ENCODE data around the gene TUBA1C.
"Not testable (repeated sequence)": the region's sequence is repeated elsewhere in the genome, so short reads cannot be mapped to it uniquely, and the experiment has no call there.

TUBA1C gene

DNA sequence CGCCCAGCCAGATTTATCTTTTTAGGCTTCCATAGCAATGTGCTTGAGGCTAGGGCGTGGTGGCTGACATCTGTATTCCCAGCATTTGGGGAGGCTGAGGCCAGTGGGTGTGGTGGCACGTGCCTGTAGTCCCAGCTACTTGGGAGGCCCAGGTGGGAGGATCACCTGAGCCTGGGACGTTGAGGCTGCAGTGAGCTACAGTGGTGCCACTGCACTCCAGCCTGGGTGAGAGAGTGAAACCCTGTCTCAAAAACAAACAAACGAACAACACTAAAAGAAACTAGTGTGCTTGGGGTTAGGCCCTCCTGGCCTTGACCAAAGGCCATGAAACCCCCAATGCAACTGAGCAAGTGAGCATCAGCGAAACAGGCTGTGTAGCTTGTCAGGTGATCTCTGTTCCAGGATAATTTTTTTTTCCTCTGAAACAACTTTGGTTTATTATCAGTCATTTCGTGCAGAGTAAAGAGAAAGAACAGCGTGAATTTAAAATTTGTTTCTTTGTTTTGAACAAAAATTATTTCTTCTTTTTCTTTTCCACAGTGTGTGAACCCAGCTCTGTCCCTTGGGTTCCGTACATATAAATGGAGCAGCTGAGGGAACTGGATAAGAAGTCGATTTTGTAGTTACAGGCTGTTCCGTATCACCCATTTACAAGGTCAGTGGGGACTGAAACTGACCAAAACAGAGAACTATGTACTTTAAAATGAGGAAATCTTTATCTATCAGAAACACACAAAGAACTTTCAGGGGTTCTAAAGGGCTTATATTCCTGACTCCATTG lies 8.8 kb upstream of the TUBA1C start:
- no peak for DNase-seq

DNA sequence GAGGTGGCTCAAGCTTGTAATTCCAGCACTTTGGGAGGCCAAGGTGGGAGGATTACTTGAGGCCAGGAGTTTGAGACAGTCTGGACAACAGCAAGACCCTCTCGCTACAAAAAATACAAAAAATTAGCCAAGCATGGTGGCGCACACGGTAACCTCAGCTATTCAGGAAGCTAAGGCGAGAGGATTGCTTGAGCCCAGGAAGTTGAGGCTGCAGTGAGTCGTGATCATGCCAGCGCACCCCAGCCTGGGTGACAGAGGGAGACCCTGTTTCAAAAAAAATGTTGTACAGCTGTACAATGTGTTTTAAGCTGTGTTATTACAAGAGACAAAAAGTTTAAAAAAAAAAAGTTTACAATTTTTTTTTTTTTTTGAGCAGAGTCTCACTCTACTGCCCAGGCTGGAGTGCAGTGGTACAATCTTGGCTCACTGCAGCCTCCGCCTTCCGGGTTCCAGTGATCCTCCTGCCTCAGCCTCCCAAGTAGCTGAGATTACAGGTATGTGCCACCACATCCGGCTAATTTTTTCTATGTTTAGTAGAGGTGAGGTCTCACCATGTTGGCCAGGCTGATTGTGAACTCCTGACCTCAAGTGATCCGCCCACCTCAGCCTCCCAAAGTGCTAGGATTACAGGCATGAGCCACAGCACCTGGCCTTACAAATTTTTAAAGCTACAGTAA lies 7.2 kb upstream of the TUBA1C start:
- not testable (repeated sequence) for DNase-seq

DNA sequence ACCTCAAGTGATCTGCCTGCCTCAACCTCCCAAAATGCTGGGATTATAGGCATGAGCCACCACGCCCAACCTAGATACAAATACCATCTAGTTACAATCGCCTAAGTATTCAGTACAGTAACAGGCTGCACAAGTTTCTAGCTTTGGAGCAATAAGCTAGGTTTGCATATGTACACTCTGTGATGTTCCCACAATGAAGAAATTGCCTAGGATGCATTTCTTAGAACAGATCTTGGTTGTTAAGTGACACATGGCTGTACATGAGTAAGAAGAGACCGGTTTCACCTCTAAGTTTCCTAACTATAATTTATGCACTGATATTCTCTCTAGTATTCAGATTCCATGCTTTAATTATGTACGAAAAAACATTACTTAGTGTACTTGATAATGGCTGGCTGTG lies 5.4 kb upstream of the TUBA1C start:
- DNase-seq: no peak

DNA sequence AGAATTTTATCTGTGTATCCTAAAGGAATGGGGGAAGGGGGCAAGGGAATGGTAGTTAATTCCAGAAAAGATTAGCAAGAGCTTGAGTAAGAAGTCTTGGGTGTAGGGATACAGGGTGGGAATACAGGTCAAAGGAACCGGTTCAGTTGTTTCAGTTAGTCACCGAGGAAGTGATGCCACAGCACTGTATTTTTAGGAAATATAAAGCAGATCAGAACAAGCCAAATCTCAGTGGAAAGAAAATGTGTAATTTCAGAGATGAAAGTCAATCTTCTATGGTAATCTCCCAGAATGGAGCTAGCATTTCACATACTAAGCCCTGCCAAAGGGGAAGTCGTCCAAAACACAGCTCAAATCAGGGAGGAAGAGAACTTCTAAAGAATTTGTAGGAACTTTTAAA lies 4.7 kb upstream of the TUBA1C start:
- no peak for DNase-seq

DNA sequence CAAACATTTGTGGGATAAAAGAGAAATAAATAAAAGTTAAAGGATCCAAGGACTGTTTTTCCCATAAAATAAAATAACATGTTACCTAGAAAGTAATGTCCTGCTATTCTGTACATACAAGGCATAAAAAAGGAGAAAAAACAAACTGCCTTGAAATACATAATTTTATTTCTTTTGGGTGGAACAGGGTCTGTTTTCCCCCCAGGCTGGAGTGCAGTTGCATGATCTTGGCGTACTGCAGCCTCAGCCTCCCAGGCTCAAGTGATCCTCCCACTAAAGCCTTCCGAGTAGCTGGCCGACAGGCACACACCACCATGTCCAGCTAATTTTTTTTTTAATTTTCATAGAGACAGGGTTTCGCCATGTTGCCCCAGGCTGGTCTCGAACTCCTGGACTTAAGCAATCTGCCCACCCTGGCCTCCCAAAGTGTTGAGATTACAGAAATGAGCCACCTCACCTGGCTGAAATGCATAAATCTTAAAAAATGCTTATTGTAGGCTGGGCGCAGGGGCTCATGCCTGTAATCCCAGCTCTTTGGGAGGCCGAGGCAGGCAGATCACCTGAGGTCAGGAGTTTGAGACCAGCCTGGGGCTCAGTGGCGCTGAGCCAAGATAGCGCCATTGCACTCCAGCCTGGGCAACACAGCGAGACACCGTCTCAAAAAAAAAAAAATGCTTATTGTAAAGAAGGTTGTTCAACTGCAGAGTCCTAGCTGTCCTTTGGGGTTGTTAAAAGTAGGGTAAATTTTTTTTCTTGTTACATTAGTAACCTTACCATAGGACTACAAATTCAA lies 4.1 kb upstream of the TUBA1C start:
- DNase-seq: no peak

DNA sequence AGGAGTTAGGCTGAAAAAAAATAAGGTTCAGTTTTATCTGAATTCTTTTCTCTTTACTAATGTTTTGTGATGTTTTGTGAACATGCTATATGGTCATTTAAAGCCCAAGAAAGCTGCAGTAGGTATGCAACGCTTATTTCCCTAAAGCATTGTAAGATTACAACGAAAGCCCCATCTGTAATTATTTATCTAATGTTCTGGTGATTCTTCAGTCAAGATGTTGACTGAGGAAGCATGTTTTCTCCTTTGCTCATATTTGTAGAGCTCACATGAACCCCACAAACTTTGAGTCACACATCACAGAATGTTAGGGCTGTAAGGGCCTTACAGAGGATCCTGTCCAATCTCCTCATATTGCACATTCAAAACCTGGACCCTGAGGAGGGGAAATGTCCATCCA lies 3.2 kb upstream of the TUBA1C start:
- no peak for DNase-seq

DNA sequence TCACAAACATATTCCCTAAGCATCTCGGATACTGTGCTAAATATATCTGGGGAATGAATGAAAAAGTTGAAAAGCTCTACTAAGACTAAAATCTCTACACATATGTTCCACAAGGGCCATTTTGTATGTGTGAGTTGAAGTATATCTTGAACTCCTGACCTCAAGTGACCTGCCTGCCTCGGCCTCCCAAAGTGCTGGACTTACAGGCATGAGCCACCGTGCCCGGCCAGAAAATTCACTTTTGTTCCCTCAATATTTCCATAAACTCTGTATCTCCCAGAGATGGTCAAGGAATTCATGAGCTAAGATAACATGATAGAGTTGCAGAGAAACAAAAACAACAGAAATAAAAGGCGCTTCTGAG lies 1.5 kb upstream of the TUBA1C start:
- no peak for DNase-seq

DNA sequence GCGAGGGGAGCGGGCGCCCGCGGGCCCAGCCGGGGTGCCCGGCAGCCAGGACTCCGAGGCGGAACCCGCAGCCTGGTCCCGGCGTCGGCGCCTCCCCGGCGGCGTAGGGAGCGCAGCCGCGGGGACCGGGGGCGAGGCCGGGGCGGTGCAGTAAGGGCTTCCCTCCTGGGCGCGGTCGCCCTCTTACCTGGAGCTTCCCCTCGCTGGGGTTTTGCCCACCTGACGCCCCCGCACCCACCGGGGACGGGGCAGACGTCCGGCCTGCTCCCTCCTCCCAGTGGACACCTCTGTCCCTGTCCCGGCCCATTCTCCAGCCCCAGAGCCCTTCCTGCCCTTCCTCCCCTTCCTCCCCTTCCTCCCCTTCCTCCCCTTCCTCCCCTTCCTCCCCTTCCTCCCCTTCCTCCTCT lies 413 bp upstream of the TUBA1C start:
- DNase-seq: peak; percentile 27 to 32

DNA sequence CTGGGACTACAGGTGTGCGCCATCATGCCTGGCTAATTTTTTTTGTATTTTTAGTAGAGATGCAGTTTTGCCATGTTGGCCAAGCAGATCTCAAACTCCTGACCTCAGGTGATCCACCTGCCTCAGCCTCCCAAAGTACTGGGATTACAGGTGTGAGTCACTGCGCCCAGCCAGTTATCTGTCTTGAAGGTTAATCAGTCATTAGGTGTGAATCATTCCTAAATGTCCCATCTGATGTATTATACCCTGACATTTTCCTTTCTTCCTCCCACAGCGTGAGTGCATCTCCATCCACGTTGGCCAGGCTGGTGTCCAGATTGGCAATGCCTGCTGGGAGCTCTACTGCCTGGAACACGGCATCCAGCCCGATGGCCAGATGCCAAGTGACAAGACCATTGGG lies 4.3 kb downstream of the TUBA1C start:
- not testable (repeated sequence) for DNase-seq

DNA sequence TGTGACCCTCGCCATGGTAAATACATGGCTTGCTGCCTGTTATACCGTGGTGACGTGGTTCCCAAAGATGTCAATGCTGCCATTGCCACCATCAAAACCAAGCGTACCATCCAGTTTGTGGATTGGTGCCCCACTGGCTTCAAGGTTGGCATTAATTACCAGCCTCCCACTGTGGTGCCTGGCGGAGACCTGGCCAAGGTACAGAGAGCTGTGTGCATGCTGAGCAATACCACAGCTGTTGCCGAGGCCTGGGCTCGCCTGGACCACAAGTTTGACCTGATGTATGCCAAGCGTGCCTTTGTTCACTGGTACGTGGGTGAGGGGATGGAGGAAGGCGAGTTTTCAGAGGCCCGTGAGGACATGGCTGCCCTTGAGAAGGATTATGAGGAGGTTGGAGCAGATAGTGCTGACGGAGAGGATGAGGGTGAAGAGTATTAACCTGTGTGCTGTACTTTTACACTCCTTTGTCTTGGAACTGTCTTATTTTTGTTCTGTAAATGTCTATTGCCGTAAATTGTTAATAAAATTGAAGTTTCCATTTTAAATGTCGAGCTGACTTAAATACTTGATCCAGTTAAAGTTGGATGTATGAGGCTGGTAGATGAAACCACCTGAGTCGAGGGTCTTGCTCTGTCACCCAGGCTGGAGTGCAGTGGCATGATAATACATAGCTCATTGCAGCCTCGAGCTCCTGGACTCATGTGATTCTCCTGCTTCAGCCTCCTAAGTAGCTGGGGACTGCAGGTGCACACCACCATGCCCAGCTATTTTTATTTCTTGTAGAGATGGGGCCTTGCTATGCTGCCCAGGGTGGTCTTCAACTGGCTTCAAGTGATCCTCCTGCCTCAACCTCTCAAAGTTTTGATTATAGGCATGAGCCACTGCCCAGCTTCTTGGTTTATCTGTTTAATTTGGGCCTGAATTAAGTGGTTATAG lies 8.2 kb downstream of the TUBA1C start:
- DNase-seq: no peak

DNA sequence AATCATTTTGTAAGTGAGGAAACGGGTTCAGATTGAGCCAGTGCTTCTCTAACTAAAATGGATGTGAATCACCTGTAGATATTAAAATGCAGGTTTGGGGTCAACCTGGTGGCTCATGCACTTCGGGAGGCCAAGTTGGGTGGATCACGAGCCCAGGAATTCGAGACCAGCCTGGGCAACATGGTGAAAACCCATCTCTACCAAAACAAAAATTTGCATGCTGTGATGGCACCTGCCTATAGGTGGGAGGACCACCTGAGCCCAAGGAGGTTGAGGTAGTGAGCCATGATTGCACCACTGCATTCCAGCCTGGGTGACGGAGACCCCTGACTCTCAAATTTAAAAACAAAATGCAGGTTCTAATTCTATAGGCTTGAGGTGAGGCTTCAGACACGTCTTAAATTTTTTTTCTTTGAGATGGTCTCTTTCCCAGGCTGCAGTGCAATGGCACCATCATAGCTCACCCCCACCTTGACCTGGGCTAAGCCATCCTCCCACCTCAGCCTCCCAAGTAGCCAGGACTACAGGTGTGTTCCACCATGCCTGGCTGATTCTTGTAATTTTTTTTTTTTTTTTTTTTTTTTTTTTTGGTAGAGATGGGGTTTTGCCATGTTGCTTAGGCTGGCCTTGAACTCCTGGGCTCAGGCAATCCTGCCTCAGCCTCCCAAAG lies 9.0 kb downstream of the TUBA1C start:
- DNase-seq: no peak

DNA sequence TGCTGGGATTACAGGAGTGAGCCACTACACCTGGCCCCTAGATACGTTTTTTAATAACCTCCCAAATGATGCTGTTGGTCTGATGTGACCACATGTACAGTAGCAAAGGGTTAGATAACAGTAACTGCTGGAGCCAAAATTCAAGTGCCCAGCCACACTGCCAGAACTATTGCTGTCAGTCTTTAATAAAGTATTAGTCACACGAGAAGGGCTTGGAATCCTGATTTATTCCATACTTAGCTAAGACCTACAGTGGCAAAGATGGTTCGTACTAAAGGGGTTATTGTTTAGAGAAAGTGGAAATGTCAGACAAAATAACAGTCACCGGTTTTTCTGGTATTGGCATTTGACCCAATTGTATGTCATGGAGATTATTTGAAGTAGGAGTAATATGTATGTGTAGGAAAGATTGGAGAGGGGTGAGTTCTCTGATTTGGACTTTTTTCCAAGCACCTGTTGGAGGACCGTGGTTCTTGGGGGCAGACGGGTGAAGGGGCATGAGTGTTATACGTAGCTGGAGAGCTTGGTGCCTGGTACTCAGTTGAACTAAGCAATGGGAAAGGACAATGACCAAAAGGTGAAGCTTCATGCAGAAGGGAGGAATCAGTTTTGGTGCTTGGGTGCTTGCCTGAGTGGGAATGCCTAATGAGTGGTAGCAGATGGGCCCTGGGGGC lies 9.7 kb downstream of the TUBA1C start:
- no peak for DNase-seq

DNA sequence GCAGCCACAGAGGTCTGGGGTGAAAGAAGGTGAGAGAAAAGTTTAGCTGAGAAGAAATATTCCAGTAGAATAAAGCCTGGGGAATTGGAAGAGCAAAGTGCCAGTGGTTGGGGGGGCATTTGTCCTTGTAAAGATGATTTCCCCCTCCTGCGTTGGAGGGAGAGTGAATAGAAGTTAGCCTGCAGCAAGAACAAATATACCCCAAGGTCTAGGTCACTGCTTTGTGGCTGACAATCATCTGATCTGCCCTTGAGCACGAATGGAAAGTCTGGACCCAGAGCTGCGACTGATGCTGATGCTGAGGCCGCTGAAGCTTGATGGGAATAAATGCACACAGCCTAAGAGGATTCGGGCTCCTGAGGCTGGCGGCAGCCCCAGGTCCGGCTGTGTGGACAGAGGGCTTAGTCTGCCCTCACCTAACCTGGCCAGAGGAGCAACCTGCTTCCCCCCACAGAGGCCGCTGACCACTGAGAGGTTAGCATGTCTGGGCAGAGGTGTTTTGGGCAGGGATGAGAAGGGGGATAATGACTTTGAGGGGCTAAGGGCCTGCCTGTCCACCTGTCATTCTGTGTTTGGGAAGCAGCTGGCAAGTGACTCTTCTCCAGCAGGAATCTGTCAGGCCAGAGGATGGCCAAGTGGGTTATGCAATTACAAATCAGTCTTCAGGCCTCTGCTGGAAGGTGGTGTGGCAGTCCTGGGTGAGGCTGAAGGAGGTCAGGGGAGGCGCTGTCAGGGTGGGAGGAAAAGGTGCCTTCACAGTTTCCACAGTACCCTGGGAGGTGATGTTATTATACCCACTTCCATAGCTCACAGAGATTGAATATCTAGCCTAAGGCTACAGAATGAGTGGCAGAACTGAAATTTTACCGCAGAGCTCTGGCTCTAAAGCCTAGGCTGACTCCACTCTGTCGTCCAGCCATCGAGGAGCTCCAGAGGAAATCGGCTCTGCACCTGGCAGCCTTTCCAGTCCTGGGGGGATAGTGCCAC lies 11.7 kb downstream of the TUBA1C start:
- DNase-seq: no peak

DNA sequence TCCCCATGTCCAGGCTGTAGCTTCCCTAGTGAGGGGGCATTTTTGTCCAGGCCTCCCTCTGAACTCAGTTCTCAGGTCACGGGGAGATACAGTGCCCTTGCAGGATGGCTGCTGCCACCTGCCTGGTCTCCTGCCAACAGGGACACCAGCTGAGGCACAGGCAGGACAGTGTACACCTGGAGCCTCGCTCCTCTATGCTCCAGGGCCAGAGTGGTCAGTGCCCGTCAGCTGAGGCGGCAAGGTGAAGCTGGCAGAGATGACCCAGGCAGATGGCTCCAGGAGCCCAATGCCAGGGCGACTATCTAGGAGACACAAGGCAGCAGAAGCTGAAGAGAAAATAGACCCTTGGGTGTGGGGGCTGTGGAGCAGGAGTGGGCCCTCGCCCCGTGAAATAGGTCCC lies 12.6 kb downstream of the TUBA1C start:
- DNase-seq: no peak

DNA sequence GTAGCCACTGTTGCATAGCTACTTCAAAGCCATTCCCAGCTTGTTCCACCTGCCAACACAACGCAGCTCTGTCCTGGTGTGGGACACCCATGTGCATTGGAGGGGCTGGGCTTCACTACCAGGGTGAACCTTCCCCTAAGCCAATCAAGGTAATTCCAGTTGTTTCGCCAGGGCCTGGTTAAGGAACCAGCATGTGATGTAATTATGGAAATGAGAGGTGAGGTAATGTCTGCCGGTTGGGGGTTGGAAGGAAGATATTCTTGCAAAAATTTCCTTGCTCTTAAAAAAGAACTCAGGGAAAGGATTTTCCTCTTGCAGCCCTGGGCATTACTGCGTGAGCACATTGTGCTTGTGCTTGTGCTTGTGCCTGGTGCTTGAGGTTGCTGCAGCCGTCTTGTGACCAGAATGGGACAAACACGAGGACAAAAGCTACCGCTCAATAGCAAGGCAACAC lies 14.9 kb downstream of the TUBA1C start:
- DNase-seq: no peak

DNA sequence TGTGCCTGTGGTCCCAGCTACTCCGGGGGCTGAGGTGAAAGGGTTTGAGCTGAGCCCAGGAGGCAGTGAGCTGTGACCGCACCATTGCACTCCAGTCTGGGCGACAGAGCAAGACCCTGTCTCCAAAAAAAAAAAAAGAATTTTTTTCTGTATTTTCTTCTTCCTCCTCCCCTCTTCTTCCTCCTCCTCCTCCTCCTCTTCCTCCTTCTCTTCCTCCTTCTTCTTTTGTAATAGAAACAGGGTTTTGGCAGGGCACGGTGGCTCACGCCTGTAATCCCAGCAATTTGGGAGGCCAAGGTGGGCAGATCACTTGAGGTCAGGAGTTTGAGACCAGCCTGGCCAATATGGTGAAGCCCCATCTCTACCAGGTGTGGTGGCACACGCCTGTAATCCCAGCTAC lies 15.7 kb downstream of the TUBA1C start:
- DNase-seq: not testable (repeated sequence)

DNA sequence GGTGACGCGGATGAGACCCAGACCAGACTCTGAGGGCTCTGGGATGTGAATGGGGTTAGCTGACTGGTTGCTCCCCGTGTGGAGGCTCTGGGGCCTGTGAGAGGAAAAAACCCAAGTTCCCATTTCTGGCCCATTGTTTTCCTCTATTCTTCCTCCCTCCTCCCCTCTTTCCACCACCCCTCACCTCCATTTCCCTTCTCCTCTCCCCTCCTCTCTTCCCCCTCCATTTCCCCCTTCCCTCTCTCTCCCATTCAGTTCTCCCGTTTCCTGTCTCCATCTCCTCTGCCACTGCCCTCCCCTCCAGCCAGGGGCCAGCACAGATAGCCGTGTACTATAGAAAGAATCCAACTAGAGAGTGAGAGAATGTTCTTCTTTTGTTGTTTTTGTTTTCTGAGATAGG lies 17.4 kb downstream of the TUBA1C start:
- DNase-seq: no peak

DNA sequence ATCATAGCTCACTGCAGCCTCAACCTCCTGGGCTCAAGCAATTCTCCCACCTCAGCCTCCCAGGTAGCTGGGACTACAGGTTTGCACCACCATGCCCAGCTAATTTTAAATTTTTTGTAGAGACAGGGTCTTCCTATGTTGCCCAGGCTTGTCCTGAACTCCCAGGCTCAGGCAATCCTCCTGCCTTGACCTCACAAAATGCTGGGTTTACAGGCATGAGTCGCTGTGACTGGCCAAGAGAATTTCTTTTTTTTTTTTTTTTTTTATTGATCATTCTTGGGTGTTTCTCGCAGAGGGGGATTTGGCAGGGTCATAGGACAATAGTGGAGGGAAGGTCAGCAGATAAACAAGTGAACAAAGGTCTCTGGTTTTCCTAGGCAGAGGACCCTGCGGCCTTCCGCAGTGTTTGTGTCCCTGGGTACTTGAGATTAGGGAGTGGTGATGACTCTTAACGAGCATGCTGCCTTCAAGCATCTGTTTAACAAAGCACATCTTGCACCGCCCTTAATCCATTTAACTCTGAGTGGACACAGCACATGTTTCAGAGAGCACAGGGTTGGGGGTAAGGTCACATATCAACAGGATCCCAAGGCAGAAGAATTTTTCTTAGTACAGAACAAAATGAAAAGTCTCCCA lies 18.0 kb downstream of the TUBA1C start:
- not testable (repeated sequence) for DNase-seq

DNA sequence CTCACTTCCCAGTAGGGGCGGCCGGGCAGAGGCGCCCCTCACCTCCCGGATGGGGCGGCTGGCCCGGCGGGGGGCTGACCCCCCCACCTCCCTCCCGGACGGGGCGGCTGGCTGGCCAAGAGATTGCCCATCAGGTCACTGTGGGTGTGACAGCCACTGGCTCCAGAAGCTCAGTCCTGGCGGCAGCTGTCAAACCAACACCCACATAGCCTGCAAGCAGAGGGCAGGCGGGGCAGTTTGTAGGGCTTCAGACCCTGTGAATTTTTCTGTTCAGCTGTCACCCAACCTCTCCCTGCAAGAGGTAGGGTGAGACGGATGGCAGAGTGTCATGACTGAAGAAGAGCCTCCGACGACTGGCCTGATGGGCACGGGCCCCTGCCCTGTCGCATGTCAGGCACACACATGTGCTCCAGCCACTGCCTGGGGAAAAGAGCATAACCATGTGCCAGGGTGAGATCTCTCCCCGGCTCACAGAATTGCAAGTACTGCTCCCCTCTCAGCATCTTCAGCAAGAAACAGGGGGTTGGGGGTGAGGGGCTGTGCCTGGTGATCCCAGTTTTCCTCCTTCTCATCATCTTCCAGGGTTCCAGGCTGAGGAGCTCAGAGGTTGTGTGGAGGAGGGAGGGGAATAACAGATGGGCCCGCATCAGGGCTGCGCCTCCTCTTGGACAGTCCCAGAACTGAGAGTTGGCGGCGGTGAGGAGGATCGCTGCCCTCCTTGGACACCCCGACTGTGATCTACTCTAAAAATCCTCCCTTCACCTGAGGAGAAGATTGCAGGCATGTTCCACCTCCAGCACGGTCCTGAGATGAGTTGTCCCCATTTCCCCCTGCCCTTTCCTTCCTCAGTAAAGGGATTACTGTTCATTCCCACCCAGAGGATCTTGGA lies 18.9 kb downstream of the TUBA1C start:
- no peak for DNase-seq
